ENCODE results near the gene ZCCHC7.

Gene ZCCHC7

DNA sequence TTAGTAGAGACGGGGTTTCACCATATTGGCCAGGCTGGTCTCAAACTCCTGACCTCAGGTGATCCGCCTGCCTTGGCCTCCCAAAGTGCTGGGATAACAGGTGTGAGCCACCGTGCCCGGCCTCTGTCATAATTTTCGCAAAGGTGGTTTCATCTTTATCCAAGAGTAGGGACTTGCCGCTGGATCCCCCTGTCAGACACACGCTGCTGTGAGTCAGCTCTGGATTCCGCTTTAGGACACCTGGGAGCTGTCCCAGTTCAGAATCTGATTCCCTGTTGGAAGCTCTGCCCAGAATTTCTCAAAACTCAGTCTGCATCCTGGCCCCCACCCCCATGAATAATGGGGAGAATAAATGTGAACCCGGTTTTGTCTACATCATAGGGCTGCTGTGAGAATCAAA is 284.2 kb downstream of the ZCCHC7 start:
- TF ChIP-seq, protein P1, sequence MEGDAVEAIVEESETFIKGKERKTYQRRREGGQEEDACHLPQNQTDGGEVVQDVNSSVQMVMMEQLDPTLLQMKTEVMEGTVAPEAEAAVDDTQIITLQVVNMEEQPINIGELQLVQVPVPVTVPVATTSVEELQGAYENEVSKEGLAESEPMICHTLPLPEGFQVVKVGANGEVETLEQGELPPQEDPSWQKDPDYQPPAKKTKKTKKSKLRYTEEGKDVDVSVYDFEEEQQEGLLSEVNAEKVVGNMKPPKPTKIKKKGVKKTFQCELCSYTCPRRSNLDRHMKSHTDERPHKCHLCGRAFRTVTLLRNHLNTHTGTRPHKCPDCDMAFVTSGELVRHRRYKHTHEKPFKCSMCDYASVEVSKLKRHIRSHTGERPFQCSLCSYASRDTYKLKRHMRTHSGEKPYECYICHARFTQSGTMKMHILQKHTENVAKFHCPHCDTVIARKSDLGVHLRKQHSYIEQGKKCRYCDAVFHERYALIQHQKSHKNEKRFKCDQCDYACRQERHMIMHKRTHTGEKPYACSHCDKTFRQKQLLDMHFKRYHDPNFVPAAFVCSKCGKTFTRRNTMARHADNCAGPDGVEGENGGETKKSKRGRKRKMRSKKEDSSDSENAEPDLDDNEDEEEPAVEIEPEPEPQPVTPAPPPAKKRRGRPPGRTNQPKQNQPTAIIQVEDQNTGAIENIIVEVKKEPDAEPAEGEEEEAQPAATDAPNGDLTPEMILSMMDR (IDR thresholded peaks at IDR 0.05; ENCODE audit: insufficient read depth, low read length, poor library complexity, severe bottlenecking) = no peak
- Histone ChIP-seq H3K27me3 (replicated peaks; ENCODE audit: control insufficient read depth, insufficient read depth, low read length) (no peaks in the 10 kb centered on the region), H3K36me3 (ENCODE audit: control insufficient read depth, insufficient read depth, low read length) (no peaks in the 10 kb centered on the region), H3K4me3 (replicated peaks; ENCODE audit: low read depth, low read length) (no peak overlapping the region)
- DNase-seq (ENCODE audit: extremely low read depth, insufficient read length) = no peak

DNA sequence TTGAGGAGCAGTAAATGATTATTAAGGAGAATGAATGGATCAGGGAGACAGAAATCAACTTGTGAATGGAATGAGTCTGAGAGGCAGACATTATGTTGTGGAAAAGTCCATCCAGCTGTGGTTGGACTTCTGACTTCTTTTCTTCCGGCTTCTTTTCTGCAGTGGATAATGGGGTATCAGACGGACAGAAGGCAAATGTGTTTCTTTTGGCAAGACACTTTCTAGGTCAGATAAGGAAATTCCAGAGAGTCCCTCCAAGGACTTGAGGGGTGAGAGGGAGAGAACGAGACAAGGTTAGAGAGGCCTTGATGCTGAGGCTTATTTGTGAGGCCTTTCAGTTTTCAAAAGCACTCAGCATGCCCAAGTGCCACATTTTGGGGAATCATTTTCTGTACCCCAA is 285.0 kb downstream of the ZCCHC7 start:
- Histone ChIP-seq H3K27me3 (replicated peaks; ENCODE audit: control insufficient read depth, insufficient read depth, low read length) (no peaks in the 10 kb centered on the region), H3K4me3 (replicated peaks; ENCODE audit: low read depth, low read length) (no peak overlapping the region)

DNA sequence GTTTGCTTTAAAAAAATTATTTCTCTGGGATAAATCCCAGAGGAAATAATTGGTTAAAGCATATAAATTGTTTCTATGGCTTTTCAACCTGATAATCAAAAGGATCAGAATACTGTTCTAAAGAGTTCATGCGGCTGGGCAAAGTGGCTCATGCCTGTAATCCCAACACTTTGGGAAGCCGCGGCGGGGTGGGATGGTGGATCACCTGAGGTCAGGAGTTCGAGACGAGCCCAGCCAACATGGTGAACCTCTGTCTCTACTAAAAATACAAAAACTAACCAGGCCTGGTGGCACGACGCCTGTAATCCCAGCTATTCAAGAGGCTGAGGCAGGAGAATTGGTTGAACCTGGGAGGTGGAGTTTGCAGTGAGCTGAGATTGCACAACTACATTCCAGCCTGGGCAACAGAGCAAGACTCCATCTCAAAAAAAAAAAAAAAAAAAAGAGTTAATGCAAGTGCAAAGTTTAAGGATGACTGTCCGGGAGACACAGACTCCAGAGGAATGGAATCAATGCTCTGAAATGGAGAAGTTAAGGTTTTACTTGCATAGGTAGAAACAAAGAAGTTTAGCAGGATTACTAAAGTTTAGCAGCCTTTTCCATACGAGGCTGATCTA is 285.5 kb downstream of the ZCCHC7 start:
- TF ChIP-seq, protein P1 (IDR thresholded peaks at IDR 0.05; ENCODE audit: insufficient read depth, low read length, poor library complexity, severe bottlenecking) = no peak
- Histone ChIP-seq H3K4me3 (replicated peaks; ENCODE audit: low read depth, low read length) (no peak overlapping the region), H3K36me3 (ENCODE audit: control insufficient read depth, insufficient read depth, low read length) (no peaks in the 10 kb centered on the region), H3K27me3 (replicated peaks; ENCODE audit: control insufficient read depth, insufficient read depth, low read length) (no peaks in the 10 kb centered on the region)
- no peak for DNase-seq (ENCODE audit: extremely low read depth, insufficient read length)

More for the DNA sequence above, 285.0 kb downstream of the ZCCHC7 start:
- no peak for DNase-seq (ENCODE audit: extremely low read depth, insufficient read length)
- no peaks in the 10 kb centered on the region for H3K36me3 ChIP-seq (ENCODE audit: control insufficient read depth, insufficient read depth, low read length)
- TF ChIP-seq, protein P1 (IDR thresholded peaks at IDR 0.05; ENCODE audit: insufficient read depth, low read length, poor library complexity, severe bottlenecking) = no peak

DNA sequence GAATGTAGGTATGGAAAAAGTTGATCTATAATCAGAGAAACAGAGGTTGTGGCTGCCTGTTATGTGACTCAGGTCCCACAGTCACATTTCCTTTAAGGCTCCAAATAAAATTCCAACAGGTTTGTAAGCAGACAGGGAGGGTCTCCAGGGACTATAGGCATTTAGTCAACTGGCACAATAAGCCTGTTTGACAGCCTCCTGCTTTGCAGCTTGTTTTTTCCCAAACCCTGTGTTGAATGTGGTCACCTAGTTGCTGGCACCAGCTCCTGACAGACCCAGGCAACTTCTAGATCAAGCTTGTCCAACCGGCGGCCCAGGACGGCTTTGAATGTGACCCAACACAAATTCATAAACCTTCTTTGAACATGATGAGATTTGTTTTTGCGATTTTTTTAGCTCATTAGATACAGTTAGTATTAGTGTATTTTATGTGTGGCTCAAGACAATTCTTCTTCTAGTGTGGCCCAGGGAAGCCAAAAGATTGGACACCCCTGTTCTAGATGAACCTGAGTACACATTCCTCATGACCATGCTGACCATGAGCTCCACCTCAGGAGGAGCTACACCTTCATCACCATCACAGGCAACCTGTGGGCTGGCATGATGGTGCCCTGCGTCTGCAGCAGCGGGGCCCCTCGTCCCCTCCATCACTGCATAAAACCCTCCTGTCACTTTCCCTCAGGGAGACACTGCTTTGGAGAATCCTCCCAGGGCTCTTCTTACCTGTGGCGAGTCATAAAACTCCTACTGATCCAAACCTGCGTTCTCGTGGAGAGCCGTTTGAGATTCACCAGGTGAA is 286.4 kb downstream of the ZCCHC7 start:
- Histone ChIP-seq H3K36me3 (ENCODE audit: control insufficient read depth, insufficient read depth, low read length) (no peaks in the 10 kb centered on the region), H3K27me3 (replicated peaks; ENCODE audit: control insufficient read depth, insufficient read depth, low read length) (no peaks in the 10 kb centered on the region), H3K4me3 (replicated peaks; ENCODE audit: low read depth, low read length) (no peak overlapping the region)
- DNase-seq (ENCODE audit: extremely low read depth, insufficient read length) = no peak
- TF ChIP-seq, protein P1 (IDR thresholded peaks at IDR 0.05; ENCODE audit: insufficient read depth, low read length, poor library complexity, severe bottlenecking) = no peak

DNA sequence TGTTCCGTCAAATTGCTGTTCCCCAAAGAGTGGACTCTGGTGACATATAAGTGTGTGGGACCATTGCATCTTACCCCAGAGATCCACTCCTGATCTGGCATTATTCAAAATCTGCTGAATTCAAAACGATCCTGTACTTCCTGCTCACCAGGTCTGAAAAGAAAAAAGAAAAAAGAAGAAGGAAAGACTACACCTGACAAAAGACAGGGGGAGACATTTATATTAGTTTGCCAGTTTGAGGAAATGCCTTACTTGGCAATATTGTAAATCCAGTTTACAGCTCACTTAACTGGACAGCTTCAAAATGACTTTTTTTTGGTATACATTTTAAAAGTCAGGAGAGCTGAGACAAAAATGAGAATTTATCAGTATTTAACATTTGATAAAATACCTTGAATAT is 287.1 kb downstream of the ZCCHC7 start:
- Histone ChIP-seq H3K36me3 (ENCODE audit: control insufficient read depth, insufficient read depth, low read length) (no peaks in the 10 kb centered on the region), H3K4me3 (replicated peaks; ENCODE audit: low read depth, low read length) (no peak overlapping the region), H3K27me3 (replicated peaks; ENCODE audit: control insufficient read depth, insufficient read depth, low read length) (no peaks in the 10 kb centered on the region)
- TF ChIP-seq, protein P1 (IDR thresholded peaks at IDR 0.05; ENCODE audit: insufficient read depth, low read length, poor library complexity, severe bottlenecking) = peak; percentile 23
- DNase-seq (ENCODE audit: extremely low read depth, insufficient read length) = no peak
